Mammary epithelial cell (primary cell): ENCODE data around the gene CPA2.

Source experiments
- EZH2 ChIP-seq: IDR thresholded peaks from 2 replicates; pipeline ENCODE4 v1.6.1; 2012; ENCODE audit warnings: low read length, inconsistent platforms, borderline replicate concordance
- TF ChIP-seq, protein P1 (sequence below), 2 donors: IDR thresholded peaks in 1 of 2; conservative IDR thresholded peaks in 1 of 2; 2 replicates each; pipeline ENCODE4 v1.5.1; 2011 to 2012; ENCODE audit warnings: inconsistent platforms in 2 of 2, low read length in 2 of 2, mild to moderate bottlenecking in 2 of 2, control low read depth in 1 of 2, low read depth in 1 of 2; ENCODE audit not compliant: insufficient read depth in 1 of 2; ENCODE audit errors: extremely low read depth in 1 of 2

GRCh38 chr7:130319541-130319940 is 52.9 kb downstream of the CPA2 start:
- no peak for TF ChIP-seq EZH2
- TF ChIP-seq, protein P1, sequence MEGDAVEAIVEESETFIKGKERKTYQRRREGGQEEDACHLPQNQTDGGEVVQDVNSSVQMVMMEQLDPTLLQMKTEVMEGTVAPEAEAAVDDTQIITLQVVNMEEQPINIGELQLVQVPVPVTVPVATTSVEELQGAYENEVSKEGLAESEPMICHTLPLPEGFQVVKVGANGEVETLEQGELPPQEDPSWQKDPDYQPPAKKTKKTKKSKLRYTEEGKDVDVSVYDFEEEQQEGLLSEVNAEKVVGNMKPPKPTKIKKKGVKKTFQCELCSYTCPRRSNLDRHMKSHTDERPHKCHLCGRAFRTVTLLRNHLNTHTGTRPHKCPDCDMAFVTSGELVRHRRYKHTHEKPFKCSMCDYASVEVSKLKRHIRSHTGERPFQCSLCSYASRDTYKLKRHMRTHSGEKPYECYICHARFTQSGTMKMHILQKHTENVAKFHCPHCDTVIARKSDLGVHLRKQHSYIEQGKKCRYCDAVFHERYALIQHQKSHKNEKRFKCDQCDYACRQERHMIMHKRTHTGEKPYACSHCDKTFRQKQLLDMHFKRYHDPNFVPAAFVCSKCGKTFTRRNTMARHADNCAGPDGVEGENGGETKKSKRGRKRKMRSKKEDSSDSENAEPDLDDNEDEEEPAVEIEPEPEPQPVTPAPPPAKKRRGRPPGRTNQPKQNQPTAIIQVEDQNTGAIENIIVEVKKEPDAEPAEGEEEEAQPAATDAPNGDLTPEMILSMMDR (conservative IDR thresholded peaks at IDR 0.05 in 1 of 2, IDR thresholded peaks at IDR 0.05 in 1 of 2; ENCODE audit: extremely low read depth in 1 of 2, insufficient read depth in 1 of 2, low read depth in 1 of 2, low read length in 2 of 2) = no peak
